ENCODE measurements around the gene NEMF.
A peak's percentile ranks its signal among the peaks of the same experiment; 100 is the strongest.
"Not testable (repeated sequence)": the region's sequence is repeated elsewhere in the genome, so short reads cannot be mapped to it uniquely, and the experiment has no call there.

The NEMF gene

GRCh38 chr14:49849213-49849847 lies 3.3 kb downstream of the NEMF start:
- DNase-seq (ENCODE audit: low read depth, low spot score), result no peak

DNA sequence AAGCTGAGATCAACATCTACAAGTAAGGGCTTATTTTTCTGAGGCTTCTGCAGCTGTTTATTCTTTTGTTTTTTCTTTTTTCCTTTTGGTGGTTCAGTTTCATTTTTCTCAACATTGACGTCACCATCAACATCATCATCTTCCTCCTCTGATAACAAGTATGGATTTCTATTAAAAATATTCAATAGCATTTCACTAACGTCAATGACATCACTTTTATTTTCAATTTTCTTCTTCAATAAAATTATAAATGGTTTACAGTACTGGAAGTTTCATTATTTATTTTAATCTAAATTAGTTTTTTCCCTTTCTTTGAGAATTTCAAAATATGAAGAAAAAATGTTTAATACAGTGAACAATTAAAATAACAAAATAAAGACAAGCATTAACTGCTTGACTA lies 23.9 kb downstream of the NEMF start:
- DNase-seq (ENCODE audit: low read depth, low spot score), result no peak

GRCh38 chr14:49820176-49820575 lies 32.4 kb downstream of the NEMF start:
- no peak for DNase-seq (ENCODE audit: low read depth, low spot score)

- DNase-seq (ENCODE audit: low read depth, low spot score), result no peak
Observed at GRCh38 chr14:49816844-49817243, 35.7 kb downstream of the NEMF start.

DNA sequence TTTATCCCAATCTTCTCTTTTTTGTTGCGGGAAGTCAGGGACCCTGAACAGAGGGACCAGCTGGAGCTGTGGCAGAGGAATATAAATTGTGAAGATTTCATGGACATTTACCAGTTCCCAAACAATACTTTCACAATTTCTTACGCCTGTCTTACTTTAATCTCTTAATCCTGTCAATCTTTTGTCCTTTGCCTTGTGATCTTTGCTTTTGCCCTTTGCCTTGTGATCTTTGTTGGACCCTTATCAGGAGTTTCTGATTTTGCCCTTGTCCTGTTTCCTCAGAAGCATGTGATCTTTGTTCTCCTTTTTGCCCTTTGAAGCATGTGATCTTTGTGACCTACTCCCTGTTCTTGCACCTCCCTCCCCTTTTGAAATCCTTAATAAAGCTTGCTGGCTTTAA lies 36.5 kb downstream of the NEMF start:
- not testable (repeated sequence) for DNase-seq (ENCODE audit: low read depth, low spot score)

DNA sequence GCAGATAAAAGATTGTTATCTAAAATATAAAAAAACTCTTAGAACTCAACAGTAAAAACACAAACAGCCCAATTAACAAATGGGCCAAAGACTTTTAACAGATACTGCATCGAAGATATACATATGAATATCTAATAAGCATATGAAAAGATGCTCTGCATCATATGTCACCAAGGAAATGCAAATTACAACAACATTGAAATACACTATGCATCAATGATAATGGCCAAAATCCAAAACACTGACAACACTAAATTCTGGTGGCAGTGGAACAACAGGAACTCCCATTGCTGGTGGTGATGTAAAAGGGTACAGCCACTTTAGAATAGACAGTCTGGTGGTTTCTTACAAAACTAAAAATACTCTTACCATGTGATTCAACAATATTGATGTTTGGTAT lies 43.8 kb downstream of the NEMF start:
- DNase-seq (ENCODE audit: low read depth, low spot score), result no peak

DNA sequence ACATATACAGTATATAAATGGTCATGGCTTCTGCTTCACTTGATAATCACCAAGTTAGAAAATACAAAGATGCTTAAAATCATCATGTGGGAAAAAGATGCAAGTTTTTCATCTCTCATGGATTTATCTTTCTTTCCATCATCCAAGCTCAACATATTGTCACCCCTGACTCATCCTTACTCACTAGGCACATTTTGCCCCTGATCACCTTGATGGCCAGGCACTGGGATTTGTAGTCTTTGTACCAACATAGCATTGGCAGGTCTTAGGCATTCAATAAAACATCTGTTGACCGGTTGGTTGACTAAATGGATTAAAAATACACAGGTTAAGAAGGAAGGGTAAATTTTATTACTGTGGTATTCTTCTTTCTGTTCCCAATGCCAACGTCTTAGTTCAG lies 56.6 kb downstream of the NEMF start:
- DNase-seq (ENCODE audit: low read depth, low spot score), result no peak

DNA sequence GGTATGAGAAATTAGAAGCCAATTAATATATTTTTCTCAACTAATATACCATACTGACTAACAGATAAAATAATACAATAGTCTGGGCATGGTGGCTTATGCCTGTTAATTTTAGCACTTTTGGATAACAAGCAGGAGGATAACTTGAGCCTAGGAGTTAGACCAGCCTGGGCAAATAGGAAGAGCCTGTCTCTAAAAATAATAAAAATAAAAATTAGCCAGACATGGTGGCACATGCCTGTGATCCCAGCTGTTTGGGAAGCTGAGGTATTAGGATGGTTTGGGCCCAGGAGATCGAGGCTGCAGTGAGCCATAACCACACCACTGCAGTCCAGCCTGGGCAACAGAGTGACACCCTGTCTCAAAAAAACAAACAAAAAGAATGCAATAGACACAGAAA lies 60.0 kb downstream of the NEMF start:
- DNase-seq (ENCODE audit: low read depth, low spot score), result no peak

GRCh38 chr14:49786315-49786714 lies 66.3 kb downstream of the NEMF start:
- no peak for DNase-seq (ENCODE audit: low read depth, low spot score)

GRCh38 chr14:49783394-49784014 lies 69.1 kb downstream of the NEMF start:
- DNase-seq (ENCODE audit: low read depth, low spot score), result no peak

DNA sequence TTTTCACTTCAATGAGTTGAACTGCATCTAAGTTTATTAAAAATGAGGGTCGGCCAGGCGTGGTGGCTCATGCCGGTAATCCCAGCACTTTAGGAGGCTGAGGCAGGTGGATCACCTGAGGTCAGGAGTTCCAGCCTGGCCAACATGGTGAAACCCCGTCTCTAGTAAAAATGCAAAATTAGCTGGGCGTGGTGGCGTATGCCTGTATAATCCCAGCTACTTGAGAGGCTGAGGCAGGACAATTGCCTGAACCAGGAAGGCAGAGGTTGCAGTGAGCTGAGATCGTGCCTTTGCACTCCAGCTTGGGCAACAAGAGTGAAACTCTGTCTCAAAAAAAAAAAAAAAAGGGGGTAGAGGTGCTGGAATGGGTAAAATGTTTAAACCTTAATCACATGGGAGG lies 71.5 kb downstream of the NEMF start:
- not testable (repeated sequence) for DNase-seq (ENCODE audit: low read depth, low spot score)

GRCh38 chr14:49778421-49778820 lies 74.2 kb downstream of the NEMF start:
- no peak for DNase-seq (ENCODE audit: low read depth, low spot score)

DNA sequence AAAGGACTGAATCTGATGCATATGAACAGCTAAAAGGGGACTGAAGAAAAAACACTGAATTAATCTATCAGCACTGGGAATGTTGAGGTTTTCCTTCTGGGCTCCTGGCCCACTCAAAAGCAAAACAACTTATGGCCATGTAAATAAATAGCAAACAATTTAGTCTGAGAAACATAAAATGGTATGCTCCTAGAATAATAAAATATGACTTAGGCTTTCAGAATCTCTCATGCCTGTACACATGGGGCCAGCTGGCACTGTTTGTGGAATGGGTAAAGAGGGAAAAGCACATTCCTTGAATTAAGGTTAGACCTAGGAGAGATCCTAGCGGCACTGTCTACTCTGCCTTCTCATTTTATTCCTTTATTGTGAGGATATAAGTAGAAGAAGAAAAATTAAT lies 78.5 kb downstream of the NEMF start:
- DNase-seq (ENCODE audit: low read depth, low spot score), result no peak

GRCh38 chr14:49771691-49772090 lies 80.9 kb downstream of the NEMF start:
- not testable (repeated sequence) for DNase-seq (ENCODE audit: low read depth, low spot score)

- no peak for DNase-seq (ENCODE audit: low read depth, low spot score)
Observed at GRCh38 chr14:49770212-49770817, 82.3 kb downstream of the NEMF start.

DNA sequence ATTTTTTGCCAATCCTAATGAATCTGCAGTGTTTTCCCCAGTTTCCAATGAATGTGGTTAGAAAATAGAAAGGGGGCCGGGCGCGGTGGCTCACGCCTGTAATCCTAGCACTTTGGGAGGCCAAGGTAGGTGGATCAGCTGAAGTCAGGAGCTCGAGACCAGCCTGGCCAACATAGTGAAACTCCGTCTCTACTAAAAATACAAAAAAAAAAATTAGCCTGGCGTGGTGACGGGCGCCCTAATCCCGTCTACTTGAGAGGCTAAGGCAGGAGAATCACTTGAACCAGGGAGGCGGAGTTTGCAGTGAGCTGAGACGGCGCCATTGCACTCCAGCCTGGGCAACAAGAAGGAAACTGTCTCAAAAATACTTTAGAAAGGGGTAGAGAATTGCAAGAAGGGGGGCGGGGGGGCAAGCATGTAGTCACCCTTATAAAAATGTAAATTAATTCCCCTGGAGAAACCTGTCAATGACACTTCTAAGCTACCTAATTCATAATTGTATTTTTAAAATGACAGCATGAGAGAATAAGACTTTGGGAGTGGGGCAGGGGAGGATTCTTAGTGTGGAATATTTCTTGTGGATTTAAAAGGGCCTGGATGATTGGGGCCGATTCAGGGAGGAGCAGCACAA lies 82.9 kb downstream of the NEMF start:
- DNase-seq (ENCODE audit: low read depth, low spot score), result no peak

DNA sequence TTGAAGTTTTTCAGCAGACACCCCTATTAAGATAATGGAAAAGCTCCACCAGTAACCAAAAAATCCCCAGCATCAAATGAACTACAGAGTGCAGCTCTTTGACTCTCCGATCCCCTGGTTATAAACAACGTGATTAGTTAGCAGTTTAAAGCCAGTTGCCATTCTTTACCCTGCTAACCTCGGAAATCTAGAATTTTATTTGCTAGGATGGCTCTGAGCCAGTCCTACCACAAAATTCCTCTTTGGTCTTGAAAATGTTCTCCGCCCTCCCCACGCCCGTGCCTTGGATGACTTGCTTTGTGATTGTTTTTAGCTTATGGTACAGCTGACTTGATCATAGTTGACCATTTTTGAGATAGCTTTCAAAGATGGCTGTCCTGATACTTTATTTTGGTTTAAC lies 83.4 kb downstream of the NEMF start:
- no peak for DNase-seq (ENCODE audit: low read depth, low spot score)

GRCh38 chr14:49768301-49769121 lies 84.1 kb downstream of the NEMF start:
- DNase-seq (ENCODE audit: low read depth, low spot score), result peak; percentile 51

GRCh38 chr14:49767571-49768300 lies 84.9 kb downstream of the NEMF start, which contains the start of gene KLHDC2:
TSS of gene KLHDC2 (plus strand) at chr14:49768153. CDS start at chr14:49768469, 316 bp downstream.
- DNase-seq (ENCODE audit: low read depth, low spot score), result peak; percentile 71

DNA sequence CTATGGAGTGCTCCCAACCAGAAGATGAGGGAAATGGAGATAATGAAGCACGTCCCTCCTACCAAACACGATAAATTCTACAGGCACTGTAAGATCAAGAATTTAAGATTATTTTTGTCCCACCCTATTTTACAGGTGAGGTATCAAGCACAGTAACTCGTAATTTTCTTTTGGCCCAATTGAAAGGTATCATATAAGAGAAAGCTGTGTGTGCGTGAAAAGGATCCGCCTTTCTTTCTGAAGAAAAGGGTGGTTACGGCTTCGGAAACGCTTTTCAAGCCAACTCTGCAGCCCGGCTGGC lies 85.4 kb downstream of the NEMF start:
- no peak for DNase-seq (ENCODE audit: low read depth, low spot score)

DNA sequence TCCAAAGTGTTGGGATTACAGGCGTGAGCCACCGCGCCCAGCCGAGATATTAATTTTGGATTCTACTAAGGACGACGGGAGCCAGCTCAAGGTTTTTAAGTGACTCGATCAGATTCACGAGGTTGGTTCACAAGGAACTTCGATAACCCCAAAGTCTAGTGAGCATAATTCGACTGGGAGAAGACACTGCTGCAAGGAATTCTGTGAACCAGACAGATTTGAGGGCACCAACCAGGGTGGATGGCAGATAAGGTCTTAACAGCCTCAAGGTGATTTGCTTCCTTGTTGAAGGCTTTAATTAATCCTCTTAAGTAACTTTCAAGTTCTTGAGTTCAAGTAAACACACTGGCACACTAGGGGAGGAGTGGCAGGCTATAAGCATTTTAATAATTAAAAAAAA lies 85.7 kb downstream of the NEMF start:
- DNase-seq (ENCODE audit: low read depth, low spot score), result no peak
